Colonic mucosa (tissue), 4 donors: ENCODE data around the gene CUTA. TPM values are rescaled to one million over a fixed set of nuclear protein-coding genes. Genes with fewer than 3 reads are reported as not detected.

Experiments used
- DNase-seq: peaks from one replicate; pipeline ENCODE4 v3.0.0-alpha.2; 2020
- H3K27ac ChIP-seq: fragments of 200-600 bp; one replicate; pipeline ENCODE4 v1.8.0; 2021
- H3K27me3 ChIP-seq: fragments of 200-600 bp; one replicate; pipeline ENCODE4 v1.8.0; 2021
- H3K36me3 ChIP-seq: fragments of 200-600 bp; one replicate; pipeline ENCODE4 v1.8.0; 2021
- H3K4me1 ChIP-seq: fragments of 200-600 bp; one replicate; pipeline ENCODE4 v1.8.0; 2021; ENCODE audit warnings: mild to moderate bottlenecking
- H3K4me3 ChIP-seq: fragments of 200-600 bp; one replicate; pipeline ENCODE4 v1.8.0; 2021
- H3K9ac ChIP-seq, 2 donors: one replicate each; pipeline ENCODE4 v1.7.0; 2013; ENCODE audit warnings: control low read depth in 2 of 2, low read depth in 2 of 2, low read length in 2 of 2
- H3K9me3 ChIP-seq: fragments of 200-600 bp; one replicate; pipeline ENCODE4 v1.8.0; 2021
- intact Hi-C: fragments of 100-400 bp; cut with DNase I; formaldehyde crosslinking; loops from one replicate; pipeline ENCODE4 v1.14.1; 2022
- total RNA-seq, 2 donors: library from RNA; stranded (reverse); fragmentation: NEBNext Ultra II Directional in 1 of 2; extraction: Animal tissue kit (Norgen Biotek cat#: 25700) in 1 of 2; gene quantifications; one replicate each; pipeline ENCODE4 v1.2.1, GENCODE V29; 2021
- TF ChIP-seq, protein P1 (sequence below): fragments of 200-600 bp; IDR thresholded peaks from one replicate; pipeline ENCODE4 v1.8.0; 2022; ENCODE audit warnings: antibody characterized with exemption, mild to moderate bottlenecking
- donor health status: healthy.
- donor health status: DM: no; HTN: no; CAD: no.
- donor health status: DM: no; HTN: no; CAD: no.

The CUTA gene
- total RNA-seq, 2 donors from 2014 or later, result 145 to 172 TPM

DNA sequence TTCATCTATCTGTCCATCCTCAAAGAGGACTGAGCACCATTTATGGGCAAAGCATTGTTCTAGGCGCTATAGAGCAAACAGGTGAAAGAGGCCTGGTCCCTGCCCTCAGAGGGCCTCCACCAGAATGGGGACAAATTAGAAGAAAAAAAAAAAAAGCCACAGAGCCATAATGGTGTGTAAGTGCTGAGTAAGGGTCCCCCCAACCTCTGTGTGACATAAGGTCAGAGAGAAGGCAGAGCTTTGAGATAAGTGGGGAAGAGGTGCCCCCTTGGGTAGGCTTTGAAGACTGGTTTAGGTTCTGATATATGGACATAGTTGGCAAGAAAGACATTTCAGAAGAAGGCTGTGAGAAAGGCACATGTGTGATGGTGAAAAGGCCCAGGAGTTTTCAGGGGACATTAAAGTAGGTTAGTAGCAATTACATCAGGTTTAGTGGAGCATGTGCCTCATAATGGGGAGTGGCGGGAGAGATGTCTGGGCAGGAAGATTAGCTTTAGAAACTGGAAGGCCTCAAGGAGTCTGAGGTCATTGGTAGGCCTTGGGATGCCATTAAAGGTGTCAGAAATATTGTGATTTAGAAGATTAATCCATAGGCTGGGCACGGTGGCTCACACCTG, 21.2 kb upstream of the CUTA start:
- TF ChIP-seq, protein P1, sequence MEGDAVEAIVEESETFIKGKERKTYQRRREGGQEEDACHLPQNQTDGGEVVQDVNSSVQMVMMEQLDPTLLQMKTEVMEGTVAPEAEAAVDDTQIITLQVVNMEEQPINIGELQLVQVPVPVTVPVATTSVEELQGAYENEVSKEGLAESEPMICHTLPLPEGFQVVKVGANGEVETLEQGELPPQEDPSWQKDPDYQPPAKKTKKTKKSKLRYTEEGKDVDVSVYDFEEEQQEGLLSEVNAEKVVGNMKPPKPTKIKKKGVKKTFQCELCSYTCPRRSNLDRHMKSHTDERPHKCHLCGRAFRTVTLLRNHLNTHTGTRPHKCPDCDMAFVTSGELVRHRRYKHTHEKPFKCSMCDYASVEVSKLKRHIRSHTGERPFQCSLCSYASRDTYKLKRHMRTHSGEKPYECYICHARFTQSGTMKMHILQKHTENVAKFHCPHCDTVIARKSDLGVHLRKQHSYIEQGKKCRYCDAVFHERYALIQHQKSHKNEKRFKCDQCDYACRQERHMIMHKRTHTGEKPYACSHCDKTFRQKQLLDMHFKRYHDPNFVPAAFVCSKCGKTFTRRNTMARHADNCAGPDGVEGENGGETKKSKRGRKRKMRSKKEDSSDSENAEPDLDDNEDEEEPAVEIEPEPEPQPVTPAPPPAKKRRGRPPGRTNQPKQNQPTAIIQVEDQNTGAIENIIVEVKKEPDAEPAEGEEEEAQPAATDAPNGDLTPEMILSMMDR, result no peak
- no peaks in the 10 kb centered on the region for H3K4me1 ChIP-seq
- intact Hi-C loops, result no loop called here
- no peak overlapping the region for H3K9ac ChIP-seq
- no peak overlapping the region for H3K27ac ChIP-seq
- H3K27me3 ChIP-seq, result no peaks in the 10 kb centered on the region
- no peaks in the 10 kb centered on the region for H3K36me3 ChIP-seq
- DNase-seq, result no peak
- H3K4me3 ChIP-seq, result no peak overlapping the region
- no peaks in the 10 kb centered on the region for H3K9me3 ChIP-seq

DNA sequence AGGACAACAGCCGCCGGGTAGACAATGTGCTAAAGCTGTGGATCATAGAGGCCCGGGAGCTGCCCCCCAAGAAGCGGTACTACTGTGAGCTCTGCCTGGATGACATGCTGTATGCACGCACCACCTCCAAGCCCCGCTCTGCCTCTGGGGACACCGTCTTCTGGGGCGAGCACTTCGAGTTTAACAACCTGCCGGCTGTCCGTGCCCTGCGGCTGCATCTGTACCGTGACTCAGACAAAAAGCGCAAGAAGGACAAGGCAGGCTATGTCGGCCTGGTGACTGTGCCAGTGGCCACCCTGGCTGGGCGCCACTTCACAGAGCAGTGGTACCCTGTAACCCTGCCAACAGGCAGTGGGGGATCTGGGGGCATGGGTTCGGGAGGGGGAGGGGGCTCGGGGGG, 19.8 kb upstream of the CUTA start:
- no peaks in the 10 kb centered on the region for H3K27me3 ChIP-seq
- TF ChIP-seq, protein P1, result no peak
- no peak overlapping the region for H3K27ac ChIP-seq
- no peak overlapping the region for H3K9ac ChIP-seq
- H3K9me3 ChIP-seq, result no peaks in the 10 kb centered on the region
- no peak for DNase-seq
- no peaks in the 10 kb centered on the region for H3K36me3 ChIP-seq
- no peak overlapping the region for H3K4me3 ChIP-seq
- no peaks in the 10 kb centered on the region for H3K4me1 ChIP-seq
- intact Hi-C loops, result no loop called here

DNA sequence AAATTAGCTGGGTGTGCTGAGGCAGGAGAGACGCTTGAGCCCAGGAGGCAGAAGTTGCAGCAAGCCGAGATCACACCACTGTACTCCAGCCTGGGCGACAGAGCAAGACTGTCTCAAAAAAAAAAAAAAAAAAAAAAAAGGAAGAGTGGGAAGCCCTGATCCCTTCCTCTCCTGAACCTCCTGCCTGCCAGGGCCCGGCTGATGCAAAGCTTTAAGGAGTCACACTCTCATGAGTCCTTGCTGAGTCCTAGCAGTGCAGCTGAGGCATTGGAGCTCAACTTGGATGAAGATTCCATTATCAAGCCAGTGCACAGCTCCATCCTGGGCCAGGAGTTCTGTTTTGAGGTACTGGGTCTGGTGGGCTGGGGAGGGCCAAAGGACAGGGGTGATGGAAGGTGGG, 17.1 kb upstream of the CUTA start:
- Histone ChIP-seq H3K9ac (no peak overlapping the region), H3K27me3 (no peaks in the 10 kb centered on the region), H3K4me3 (no peak overlapping the region), H3K36me3 (no peaks in the 10 kb centered on the region), H3K9me3 (no peaks in the 10 kb centered on the region), H3K4me1 (no peaks in the 10 kb centered on the region), H3K27ac (no peak overlapping the region)
- intact Hi-C loops, result no loop called here
- no peak for DNase-seq
- TF ChIP-seq, protein P1, result no peak

DNA sequence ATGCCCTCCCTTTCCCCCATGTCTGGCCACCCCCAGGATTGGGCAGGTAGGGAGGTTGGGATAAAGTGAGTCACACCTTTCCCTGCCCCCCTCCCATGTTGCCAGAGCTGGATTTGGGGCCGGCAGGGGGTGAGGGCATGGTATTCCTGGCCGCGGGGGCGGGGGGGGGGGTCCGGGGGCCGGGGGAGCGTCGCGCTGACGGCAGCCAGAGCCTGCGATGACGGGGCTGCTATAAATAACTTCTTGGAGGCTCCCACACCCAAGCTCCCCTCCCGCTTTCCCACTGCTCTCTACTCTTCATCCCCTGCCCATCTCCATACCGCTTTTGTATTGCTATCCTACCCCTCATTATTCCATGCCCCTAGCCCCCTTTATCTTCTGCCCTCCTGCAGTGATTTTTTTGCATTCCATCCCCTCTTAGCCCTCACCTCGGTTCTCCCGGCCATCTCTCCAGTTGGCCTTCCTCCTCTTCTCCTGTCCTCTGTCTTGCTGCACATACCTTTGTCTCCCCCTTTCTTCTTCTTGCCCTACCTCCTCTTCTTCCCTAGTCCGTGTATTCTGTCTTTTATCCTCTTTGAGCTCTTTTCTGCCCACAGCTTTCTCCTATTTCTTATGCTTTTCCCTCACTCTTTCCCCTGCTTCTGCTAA, 15.8 kb upstream of the CUTA start:
- no peak overlapping the region for H3K27ac ChIP-seq
- no peaks in the 10 kb centered on the region for H3K9me3 ChIP-seq
- no peaks in the 10 kb centered on the region for H3K36me3 ChIP-seq
- H3K27me3 ChIP-seq, result no peaks in the 10 kb centered on the region
- DNase-seq, result no peak
- TF ChIP-seq, protein P1, result no peak
- H3K9ac ChIP-seq, result no peak overlapping the region
- peaks cover 1% of the 10 kb centered on the region for H3K4me1 ChIP-seq
- intact Hi-C loops, result no loop called here
- H3K4me3 ChIP-seq, result no peak overlapping the region

DNA sequence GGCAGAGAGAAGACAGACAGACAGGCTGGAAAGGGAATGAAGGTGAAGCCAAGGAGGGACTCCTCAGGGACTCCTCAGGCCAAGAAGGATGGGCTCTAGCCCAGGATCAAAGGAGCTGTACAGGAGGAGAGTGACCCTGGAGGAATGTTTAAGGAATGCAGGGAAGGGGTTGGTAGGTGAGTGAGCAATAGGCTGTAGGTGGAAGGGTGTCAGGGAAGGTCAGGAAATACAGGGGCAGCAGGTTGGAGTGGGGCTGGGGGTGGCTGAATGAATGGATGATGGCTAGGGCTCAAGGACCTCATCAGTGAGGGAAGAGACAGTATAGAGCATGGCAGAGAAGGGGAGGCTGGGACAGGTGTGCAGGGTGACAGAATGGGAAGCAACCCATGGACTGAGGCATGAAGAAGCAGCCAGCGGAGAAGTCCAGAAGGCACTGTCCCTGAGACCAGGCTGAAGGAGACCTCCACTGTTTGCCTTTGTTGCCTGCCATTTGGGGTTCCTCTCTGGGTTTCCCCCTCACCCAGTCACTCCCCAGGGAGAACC, 15.2 kb upstream of the CUTA start:
- TF ChIP-seq, protein P1, result no peak
- H3K27ac ChIP-seq, result no peak overlapping the region
- H3K9ac ChIP-seq, result no peak overlapping the region

More for the DNA sequence above, 15.2 kb upstream of the CUTA start:
- Histone ChIP-seq H3K36me3 (no peaks in the 10 kb centered on the region), H3K9me3 (no peaks in the 10 kb centered on the region), H3K4me1 (peaks cover 7% of the 10 kb centered on the region), H3K4me3 (no peak overlapping the region), H3K27me3 (no peaks in the 10 kb centered on the region)
- intact Hi-C loops, result no loop called here
- DNase-seq, result no peak
